HG02981 (cell line): ENCODE results near the gene SMIM36.
"Not testable (repeated sequence)": the region's sequence is repeated elsewhere in the genome, so short reads cannot be mapped to it uniquely, and the experiment has no call there.

Experiments used
- ATAC-seq: cut with Tn5 transposase; IDR thresholded peaks from one replicate; pipeline ENCODE4 v1.9.1; 2021; ENCODE audit warnings: mild to moderate bottlenecking, moderate library complexity; ENCODE audit not compliant: unreplicated experiment

Gene SMIM36

DNA sequence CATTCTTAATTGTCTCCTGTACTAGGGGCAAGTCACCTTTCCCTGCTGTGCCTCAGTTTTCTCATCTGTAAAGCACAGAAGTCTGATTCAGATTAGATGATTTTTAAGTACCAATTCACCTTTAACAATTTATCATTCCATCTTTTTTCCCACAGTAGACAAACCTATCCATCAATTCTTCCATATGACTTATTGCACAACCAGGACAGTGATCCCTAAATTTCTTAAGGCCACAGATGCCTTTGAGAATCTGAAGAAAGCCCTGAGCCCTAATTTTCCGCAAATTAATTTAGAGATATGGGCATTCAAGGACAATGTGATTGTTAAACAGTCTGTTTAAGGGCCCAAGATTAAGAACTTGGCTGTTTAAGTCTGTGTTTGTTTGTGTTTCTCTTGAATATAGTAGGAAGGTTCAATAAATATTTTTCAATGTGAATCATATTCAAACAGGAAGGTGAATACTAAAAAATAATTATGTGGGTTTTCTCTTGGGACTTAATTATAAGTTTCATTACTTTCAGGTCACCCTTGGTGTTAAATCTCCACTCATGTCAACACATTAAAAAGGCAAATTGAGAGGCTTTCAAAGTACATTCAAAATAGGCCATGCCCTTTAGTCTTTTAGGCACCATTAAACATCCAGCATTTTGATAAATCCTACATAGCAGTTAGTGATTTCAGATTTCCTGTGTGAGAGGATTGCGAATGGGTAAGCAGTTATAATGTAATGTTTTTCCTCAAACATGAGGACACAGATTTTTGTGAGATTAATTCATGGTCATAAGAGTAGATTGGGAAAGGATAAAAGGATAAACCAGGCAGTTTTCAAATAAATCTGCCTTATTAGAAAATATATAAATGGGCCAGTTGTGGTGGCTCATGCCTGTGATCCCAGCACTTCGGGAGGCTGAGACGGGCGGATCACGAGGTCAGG lies 54.7 kb downstream of the SMIM36 start:
- ATAC-seq, result no peak

DNA sequence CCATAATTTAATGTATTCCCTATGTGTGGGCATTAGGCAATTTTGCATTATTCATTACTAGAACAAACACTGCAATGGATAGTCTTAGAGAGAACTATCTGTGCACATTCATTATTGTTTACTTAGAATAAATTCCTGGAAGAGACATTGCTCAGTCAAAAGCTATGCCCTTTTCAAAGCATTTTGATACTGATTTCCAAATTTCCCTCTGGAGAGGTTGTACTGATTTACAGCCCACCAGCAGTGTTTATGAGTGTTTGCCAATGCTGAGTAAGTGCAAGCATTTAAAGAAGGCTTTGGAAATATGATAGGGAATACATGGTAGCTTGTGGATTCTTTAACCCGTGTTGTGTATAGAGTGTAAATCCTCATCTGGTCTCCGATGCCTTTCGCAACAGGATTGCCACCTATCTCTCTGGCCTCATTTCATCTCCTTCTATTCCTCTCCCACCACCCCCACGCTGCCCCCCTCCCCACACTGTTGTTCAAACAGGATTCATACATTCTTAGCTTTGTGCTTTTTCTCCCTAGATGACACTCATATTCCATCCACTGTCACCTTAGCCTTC lies 56.3 kb downstream of the SMIM36 start:
- ATAC-seq, result no peak

DNA sequence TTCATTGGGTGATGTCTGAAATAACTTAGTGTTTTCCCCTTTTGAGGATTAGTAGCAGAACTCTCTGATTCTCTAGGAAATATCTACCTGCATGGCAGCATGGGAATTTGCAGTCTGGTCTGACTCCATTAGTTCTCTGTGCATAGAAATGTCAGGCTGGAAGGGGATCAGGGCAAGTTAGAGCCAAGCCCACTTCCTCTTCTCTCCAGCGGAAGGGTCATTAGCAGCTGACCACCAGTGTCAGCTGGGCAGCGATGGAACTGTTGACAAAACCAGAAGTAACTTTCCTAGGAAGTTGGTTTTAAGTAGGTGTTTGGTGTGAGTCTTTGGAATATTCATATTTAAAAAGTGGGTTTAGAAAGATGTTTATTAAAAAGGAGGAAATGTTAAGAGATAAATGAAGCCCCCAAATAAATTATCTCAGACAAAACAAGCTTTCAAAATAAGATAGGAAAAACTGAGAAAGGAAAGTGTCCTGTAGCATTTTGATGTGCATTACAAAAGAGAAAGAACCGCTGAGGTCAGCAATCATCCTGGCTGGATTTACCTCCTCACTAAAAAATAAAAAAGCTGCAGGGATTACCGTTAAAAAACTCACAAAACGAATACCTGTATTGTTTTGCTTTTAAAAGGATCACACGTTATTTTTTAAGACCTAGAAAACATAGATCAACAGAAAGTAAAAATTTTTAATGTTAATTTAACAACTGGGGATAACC lies 57.3 kb downstream of the SMIM36 start:
- no peak for ATAC-seq

DNA sequence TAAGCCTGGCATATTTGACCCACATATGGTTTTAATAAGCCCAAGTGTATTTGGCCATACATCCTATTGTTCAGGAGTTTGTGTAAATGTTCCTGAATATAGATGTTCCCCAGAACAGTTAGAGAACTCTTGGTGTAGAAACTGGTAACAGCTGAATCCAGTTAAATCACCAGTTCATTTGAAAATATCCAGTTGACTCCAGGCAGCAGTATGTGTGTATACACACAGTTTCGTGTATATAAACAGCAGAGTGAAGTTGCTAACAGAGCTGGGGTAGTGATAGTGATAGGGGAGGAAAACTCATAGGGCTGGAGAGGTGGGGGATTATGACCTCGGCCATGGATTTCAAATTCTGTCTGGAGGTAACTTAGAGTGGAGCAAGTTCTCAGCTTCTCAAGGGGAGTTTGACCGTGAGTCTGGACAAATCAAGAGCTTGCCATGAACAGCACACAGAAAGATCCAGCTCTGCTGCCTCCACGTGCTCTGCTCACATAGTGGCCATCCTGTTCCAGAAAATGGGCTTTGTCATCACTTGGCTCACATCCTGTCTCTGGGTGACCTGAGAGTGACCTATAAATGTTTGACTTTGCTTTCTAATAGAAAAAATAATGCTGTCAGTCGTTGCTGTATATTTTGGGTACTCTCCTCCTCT lies 59.0 kb downstream of the SMIM36 start:
- peak; percentile 72 for ATAC-seq

DNA sequence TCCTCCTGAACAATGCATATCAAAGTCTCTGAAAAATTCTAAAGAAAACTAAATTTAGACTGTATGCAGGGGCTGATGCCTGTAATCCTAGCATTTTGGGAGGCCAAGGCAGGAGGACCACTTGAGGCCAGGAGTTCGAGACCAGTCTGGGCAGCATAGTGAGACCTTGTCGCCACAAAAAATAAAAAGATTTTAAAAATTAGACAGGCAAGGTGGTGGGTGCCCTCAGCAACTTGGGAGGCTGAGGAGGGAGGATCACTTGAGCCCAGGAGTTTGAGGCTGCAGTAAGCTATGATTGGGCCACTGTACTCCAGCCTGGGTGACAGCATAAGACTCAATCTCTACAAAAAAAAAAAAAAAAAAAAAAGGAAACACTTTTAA lies 59.5 kb downstream of the SMIM36 start:
- no peak for ATAC-seq

DNA sequence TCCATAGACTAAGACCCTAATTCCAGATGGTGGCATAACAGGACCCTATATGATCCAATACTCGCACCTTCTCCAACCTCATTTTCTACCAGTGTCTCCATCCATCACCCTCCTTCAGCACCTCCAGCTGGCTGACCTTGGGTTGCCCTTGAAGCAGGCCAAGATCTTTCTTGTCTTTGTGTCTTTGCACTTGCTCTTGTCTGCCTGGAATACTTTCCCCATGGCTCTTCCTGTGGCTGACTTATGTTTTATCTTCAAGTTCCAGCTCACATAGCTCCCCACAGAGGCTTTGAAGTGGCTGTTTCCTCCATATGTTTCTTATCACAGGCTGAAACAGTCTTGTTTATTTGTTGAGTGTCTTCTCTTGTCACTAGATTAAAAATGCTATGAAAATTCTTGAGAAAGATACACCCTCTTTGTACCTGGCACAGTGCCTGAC lies 60.0 kb downstream of the SMIM36 start:
- ATAC-seq, result no peak

DNA sequence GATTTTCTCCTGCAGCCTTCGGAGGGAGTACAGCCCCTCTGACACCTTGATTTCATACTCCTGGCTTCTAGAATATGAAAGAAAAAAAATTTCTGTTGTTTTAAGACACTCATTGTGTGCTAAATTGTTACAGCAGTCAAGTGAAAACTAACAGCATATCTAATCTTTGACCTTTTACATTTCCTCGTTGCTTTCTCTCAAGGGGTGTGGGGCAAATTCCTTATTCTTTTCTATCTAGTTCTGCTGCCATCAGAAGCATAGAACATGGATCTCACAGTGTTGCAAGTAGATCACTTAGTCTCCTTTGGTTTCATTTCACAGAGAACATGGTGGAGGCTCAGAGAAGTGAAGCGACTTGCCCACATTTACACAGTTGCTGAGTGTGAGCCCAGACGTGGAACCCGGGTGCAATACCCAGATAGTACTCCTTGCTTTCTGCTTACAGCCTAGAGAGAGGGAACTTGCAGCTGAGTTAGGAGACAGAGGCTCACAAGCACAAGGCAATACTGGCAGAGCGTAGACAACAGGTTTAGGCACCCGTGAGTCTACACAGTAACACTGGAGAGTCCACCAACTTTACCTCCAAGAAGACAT lies 60.9 kb downstream of the SMIM36 start:
- no peak for ATAC-seq

DNA sequence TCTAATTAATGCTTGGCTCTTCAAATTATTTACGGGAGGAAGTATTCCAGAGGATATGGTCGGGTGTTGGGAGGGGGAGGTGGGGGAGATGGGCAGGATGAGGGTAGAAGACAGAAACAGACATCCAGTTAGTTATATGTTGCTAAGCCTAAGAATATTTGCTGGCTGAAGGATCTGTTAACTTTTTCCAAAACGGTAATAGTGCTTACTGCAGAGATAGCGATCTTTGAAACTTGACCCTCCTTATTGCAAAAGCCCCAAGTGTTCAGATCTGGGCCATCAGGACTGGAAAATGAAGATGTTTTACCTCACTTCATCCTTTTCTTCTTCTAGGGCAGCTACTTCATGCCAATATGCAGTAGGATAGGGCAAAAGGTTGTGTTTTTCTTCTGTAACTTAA lies 62.6 kb downstream of the SMIM36 start:
- no peak for ATAC-seq

DNA sequence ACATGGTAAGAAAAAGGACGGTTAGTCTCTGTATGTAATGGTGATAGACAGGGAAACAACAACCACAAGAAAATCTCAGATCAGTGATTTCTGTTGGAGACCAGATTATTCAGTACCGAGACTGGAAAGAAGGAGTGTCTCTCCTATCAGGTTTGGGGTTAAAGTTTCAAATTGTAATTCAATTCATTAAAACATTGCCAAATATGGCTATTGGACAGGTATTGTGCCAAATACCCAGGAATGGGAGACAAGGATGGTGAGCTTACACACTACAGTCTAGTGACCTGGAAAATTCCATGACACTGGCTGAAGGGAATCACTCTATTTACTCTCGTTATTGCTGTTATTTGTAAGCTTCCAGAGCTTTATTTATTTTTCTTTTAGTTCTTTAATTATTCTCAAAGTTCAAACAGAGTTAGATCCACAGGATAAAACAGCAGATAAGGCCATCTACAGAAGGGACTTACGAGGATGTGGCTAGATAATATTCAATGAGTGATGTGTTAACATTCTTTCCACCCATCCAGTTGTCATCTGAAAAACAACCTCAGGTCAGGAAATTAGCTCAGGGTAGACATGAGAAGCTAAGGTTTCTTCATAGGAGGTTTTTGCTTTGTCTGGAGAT lies 64.6 kb downstream of the SMIM36 start:
- ATAC-seq, result no peak

DNA sequence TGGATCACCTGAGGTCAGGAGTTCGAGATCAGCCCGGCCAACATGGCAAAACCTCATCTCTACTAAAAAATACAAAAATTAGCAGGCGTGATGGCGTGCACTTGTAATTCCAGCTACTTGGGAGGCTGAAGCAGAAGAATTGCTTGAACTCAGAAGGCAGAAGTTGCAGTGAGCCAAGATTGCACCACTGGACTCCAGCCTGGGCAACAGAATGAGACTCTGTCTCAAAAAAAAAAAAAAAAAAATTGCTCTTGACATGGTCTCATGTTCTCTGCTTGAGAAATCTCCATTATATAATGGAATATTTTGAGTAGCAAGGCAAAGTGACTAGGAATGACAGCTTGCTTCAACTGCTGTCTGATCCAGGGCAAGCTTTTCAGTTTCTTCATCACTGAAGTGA lies 65.2 kb downstream of the SMIM36 start:
- not testable (repeated sequence) for ATAC-seq

DNA sequence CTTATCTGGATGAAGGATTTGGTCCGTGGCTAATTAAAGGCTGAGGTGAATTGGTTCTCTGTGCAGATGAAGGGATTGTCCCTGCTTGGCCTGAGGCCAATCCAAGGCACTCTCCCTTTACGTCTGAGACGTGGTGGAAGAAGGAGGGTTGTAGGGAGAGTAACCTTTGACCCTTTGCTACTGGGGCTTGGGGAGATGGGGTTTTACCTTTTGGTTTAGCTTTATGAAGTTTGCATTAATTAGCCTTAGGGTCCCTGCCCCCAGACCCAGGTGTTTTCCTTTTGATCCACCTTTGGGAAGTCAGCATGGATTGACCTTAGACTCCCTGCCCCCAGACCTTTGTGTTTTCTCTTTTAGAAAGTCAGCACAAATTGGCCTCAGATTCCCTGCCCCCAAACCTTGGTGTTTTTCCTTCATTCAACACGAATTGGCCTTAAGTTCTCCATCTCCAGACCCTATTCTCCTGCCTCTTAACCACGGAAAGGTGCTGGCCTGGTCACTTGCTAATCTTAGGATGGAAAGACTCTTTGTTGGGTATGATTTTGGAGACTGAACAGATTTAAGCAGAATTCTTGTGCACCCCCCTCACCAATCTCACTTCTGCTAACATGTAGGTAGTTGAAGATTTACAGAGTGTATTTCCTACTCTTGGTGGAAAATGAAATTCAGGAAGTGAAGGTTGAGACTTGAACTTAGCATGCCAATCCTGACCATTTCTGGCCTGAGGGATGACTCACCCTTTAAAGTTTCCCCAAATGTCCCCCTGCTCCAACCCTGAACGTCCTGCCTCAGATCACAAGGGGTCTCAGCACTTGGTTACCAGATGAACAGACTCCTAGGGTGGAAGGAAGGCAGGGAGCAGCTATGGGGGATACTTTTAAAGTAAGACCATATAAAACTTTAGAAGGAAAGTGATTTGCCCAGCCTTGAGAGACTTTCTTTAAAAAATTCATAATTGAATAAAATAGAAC lies 66.5 kb downstream of the SMIM36 start:
- ATAC-seq, result peak; percentile 76

DNA sequence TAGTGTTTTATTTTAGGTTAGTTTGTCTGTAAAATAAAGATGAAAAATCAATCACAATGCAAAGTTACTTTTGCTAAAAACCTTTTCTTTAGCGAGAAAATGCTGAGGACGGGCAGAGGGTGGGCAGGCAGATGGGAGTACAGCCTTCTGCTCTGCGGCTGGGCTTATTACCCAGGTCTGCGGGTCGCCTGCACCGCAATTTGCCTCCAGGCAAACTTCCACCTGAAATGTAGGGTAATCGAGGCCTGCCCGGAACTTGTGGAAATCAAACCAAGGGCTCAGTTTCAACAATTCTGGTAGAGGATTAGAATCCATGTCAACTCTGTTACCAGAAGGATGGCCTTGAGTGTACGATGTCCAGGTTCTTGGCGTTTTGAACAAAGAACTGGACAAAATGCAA lies 67.3 kb downstream of the SMIM36 start:
- ATAC-seq, result no peak

DNA sequence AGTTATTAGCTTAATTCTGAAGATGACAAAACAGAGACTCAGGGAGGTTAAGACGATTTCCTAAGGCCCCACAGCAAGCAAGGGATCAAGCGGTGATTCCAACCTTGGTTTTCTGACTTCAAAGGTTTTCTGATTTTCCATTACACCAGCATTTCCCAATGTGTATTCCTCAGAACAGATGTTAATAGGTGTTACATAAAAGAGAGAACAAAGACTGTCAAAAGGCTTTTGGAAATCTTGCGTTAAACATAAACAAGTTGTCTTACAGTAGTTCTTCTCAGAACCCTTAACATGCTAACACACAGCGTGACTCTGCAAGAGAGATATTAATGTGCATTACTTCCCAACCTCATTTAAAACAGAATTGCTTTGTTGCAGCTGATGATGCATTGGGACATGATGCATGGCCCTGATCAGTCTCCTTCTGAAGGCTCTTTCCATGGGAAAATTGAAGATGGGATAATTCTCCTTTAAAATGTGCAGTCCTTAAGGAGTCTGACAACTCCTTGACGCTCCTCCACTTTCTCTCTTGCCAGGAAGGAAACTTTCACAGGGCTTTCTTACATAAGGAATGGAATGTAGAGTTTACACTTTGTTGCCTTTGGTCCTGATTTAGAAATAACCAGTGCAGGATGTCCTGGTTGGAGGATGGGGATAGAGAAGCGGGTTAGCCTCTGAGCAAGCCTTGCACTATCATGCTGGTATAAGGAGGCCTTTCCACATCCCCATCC lies 68.1 kb downstream of the SMIM36 start:
- ATAC-seq, result no peak

DNA sequence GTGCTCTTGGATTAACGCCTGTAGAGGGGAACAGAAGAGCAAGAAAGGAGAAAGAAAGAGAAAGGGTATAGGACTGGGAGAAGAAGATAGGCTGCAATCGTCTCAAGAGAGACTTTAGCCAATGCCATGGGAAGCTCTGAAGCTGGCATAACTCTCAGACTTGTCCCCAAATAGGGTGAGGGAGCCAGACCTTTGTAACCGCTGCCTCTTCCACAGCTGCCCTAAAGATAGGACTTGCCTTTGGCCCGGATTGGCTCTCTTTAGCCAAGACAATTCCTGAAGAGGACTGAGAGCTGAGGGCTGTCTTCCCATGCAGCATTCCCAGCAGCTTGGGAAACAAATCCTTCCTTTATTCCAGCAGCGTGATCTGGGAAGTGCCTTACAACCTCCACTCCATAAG lies 68.8 kb downstream of the SMIM36 start:
- no peak for ATAC-seq

DNA sequence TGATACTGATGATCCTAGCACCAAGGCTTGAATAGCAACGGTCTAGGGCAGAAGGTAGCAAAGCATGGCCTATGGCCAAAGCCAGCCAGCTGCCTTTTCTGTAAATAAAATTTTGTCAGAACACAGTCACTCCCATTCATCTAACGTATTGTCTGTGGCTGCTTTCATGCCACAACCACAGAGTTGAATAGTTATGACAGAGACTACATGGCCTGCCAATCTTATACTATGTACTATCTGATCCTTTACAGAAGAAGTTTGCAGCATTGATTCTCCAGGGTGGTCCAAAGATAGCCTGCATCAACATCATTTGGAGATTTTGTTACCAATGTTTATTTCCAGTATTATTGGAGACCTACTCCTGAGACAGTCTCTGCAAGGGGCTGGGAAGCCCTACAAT lies 69.7 kb downstream of the SMIM36 start:
- ATAC-seq, result peak; percentile 41

DNA sequence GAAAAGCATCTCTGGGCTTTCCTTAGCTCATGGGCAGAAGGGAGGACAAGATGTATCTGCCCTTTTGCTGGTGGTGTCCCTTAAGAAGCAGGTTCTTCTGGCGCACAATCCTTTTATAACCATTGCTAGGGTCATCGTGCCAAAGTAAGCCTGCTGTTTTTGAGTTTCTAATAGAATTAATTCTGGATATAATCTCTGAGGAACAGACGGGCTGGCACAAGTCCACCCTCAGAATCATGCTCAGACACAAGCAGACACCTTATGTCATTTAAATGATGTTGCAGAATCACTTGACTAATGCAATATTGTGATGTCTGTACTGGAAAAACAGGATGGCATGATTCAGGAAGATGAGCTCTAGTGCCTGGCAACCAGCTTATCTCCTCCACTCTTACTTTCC lies 70.9 kb downstream of the SMIM36 start:
- no peak for ATAC-seq

DNA sequence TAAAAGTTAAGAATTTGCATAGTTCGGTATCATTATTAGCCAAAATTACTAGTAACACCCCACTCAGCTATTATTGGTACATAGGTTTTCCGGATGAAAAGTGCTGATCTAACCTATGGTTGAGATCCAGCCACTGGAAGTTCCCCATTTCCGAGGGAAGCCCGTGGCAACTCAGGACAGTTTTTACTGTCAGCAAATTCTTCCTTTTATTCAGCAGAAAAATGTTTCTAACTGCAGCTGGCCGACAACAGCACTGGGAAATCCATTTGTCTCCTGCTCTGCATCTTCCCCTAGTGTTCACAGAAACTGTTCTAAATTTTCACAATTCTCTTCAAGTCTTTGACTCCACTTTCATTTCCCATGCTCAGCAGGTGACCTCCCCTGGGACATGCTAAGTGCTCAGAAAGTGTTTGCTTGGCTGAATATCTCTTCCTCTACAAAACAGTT lies 74.1 kb downstream of the SMIM36 start:
- peak; percentile 51 for ATAC-seq
